GM21723 (cell line): ENCODE results near the gene CAMKMT.
"Not testable (repeated sequence)": the region's sequence is repeated elsewhere in the genome, so short reads cannot be mapped to it uniquely, and the experiment has no call there.

Source experiments
- ATAC-seq: cut with Tn5 transposase; IDR thresholded peaks from one replicate; pipeline ENCODE4 v1.9.1; 2021; ENCODE audit warnings: mild to moderate bottlenecking, moderate library complexity; ENCODE audit not compliant: unreplicated experiment

CAMKMT gene

DNA sequence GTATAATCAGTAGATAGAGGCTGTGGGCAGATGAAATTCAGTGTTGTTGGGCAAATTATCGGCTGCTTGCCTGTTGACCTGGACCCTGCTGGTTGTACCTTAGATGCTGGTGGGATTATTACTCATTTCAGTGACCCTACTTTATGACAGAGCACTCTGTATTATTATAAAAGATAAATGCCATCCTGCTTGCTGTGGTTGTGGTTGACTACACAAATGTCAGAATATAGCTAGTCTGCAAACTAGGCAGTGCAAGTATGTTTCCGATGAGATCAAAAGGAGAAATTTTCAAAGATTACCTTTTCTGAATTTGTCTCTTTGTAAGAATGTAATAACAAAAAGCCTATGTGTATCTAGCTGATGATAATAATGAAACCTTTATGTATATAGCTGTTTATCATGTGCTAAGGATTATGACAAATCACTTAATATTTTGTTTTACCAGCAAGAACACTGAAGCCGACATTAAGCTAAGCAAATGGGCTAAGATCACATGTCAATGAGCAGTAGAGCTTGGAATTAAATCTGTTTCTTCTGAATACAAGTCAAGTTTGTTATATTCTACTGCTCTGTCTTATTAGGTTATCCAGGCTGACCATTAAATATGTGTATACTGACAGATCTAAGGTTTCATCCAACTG lies 219.2 kb downstream of the CAMKMT start:
- ATAC-seq = no peak

DNA sequence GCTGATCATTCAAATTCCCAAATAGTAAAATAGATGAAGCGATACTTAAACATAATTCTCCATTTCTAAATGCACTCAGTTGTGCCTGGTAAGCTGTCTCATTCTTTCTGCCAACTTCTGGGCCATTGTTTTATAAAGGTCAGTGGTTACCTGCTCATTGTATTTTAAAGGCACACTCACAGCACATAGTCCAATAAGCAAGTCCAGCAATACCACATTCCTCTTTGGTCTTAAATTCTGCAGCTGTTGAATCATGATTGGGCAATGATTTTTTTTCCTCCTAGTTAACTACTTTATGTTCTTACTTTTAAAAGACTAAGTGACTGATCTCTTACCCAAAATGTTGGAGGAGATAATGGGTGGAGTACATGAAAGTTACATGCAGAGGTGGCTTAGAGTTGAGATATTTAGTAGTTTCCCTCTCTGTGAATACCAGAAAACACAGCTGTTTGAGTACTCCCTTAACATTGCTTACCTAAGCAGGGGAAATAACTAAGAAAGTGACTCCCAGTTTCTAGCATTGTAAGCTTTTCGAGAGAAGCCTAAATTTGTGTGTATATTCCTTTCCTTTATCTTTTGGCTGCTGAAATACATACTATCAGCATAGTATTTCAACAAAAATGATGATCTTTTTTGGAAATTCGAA lies 220.7 kb downstream of the CAMKMT start:
- no peak for ATAC-seq

DNA sequence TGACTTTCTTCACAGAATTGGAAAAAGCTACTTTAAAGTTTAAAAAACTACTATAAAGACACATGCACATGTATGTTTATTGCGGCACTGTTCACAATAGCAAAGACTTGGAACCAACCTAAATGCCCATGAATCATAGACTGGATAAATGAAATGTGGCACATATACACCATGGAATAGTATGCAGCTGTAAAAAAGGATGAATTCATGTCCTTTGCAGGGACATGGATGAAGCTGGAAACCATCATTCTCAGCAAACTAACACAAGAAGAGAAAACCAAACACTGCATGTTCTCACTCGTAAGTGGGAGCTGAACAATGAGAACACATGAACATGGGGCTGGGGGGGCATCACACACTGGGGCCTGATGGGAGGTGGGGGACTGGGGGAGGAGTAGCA lies 233.9 kb downstream of the CAMKMT start:
- not testable (repeated sequence) for ATAC-seq

DNA sequence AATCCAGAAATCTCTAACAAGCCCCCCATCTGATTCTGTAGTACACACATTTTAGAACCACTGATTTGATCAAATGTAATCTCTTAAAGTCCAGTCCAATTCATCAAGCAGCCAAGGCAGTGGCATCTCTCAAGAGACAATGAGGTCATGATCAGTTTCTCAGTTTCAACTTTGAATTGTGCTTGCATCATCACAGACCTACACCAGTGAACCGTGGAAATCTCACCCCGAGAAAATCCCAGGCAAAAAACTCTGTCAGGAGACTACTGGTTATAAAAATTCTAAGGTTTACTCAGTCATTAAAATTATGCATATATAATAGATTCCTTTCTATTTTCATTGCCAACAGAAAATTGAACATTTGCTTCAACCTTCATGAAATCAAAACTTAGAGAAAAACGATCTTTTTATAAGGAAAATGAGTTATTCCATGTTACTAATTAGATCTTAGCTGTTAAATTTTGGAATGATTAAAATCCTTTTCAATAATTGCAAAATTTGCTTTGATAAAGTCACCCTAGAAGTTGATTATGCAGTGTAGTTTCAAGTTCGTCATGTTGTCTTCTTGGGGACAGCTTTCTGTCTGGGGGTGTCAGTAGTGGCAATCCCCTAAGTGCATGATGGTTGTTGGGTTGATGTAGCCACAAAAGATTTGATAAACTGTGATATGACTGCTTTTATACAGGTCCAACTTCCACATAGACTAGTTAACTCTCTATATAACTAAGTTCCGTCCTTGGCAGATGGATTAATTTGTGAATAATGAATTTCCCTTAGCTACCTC lies 235.0 kb downstream of the CAMKMT start:
- ATAC-seq = no peak

DNA sequence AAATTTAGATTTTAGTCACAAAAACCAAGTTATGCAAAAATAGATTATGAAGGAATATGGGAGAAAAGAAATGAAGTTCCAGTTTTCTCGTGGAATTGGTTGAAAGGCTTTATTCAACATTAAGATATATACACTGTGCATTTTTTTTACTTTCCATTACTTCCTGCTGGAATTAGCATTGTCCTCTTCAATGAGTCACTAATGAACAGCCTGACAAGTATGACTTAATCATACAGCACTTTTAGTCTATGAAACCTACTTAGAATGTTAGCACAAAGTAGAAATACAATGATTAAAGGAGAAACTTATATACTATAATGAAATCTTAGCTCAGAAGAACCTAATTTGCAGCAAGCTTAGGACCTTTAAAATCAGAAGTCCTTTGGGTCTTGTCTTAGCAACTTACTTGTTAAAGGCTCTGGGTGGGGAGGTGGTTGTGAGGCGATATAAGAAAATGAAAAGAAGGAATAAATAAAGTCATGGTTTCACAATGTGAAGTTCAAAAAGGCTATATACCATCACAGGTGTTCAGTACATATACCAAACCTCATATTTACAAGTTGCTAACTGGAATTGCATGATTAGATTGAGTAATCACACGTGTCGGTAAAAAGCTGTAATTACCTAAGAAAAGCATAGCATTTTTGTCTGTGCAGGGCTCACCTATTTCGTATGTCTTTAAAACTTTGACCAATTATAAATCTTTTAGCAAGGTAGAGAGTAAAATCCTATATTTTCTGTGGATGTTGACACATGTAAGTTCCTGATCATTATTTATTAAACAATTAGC lies 236.8 kb downstream of the CAMKMT start:
- no peak for ATAC-seq

DNA sequence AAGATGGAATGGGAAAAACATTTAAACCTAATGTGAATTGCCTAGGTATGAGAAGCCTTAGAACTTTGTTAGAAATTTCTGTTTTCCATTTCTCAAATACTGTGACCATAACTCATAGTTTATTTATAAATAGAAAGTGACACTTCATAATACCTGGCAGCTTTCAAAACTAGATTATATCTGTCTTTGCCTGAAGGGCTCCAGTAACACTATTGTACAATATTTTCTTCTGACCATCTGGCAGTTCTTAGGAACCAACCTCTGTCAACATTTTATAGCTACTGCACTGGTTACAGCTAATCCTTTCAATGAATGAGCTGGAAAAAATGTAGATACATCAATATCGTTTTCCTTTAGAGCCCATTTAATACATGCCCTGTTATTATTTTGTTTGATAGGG lies 237.4 kb downstream of the CAMKMT start:
- ATAC-seq = no peak

DNA sequence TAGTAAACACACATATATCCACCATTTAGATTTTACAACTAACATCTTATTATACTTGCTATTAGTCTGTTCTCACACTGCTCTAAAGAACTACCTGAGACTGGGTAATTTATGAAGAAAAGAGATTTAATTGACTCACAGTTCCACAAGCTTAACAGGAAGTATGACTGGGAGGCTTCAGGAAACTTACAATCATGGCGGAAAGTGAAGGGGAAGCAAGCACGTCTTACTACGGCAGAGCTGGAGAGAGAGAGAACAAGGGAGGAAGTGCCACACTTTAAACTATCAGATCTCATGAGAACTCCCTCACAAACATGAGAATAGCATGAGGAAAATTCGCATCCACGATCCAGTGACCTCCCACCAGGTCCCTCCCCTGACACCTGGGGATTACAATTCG lies 240.7 kb downstream of the CAMKMT start:
- no peak for ATAC-seq

DNA sequence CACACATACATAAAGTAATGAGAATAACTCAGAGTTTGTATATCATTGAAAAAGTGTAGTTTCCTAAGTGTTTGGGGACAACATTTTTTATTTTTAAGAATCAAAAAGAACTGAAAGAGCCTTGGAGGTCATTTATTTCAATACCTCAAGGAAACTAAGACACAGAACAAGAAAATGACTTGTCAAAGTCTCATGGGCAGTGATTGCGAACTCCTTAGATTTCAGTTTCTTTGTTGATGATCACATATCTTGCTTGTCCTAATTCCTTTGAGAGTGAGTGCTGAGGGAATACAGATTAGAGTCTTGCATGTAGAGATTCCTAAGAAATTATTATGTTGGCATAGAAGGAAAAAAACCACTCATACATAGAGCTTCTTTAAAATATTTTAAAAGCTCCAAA lies 243.8 kb downstream of the CAMKMT start:
- no peak for ATAC-seq

DNA sequence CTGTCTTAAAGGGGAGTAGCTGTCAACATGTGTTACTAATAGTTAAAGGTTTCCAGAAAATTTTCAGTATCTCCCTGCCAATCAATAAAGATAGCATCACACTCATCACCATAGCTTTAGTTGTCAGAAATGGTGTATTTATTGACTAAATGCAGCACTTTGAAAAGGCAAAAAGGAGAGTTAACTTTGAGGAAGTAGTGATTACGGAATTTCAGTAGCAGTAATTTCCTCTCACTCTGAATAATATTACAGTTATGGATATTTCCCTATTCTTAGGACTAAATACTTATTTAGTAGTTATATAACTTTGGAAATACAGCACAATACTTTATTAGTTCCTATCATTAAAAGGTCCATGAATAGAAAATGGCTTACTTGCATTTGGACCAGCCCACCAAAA lies 250.5 kb downstream of the CAMKMT start:
- ATAC-seq = no peak

DNA sequence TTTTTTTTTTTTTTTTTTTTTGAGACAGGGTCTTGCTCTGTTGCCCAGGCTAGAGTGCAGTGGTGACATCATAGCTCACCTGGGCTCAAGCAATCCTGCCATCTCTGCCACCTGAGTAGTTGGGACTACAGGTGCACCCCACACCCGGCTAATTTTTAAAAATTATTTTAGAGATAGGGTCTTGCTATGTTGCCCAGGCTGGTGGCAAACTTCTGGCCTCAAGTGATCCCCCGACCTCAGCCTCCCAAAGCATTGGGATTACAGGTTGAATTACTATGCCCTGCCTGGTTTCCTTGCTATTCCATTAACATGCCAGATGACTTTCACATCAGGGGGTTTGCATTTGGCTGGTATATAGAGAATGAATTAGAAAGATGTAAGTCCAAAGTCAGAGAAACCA lies 253.2 kb downstream of the CAMKMT start:
- no peak for ATAC-seq

DNA sequence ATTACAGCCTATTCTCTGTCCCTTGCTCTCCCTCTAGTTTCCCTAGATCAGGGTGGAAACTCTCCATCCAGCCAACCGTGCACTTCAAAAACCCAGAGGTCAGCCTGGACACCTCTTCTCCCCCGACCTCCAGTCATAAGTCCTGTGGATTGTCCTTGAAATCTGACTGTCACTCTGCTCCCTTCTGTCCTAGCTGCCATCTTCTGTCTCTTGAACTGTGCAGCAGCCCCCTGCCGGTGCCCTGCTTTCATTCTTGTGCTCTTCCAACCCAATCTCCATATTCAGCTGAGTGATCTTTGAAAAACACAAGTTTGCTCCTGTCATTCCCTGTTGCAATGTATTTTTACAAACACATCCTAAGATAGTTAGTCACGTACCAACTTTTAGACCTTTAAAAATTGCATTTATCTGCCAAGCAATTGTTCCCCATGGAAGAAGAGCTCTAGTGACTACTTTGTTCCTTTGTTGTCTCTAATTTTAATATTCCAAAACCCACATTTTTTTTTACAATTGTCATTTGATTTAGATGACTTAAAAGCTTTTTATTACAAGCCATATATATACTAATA lies 254.3 kb downstream of the CAMKMT start:
- ATAC-seq = no peak

DNA sequence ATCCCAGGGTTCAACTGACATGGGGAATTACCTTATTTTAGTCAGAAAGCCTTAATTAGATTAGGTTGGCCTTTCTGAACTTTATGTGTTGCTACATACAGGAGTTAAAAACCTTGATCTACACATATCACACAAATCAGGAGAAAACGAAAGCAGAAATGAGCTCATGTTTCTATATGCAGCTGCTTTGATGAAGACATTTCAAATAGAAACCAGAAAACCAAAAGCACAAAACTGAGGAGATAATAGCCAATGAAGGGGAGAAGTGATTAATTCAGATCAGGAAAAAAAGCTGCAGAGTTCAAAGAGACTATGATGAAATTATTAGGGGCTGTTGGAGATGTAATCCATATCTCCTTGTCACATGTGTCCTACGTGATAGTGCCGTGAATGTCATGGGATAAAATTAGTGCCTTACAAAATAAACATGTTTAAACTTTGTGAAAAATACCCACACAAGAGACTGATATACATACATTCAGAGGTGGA lies 255.0 kb downstream of the CAMKMT start:
- ATAC-seq = peak; percentile 74

DNA sequence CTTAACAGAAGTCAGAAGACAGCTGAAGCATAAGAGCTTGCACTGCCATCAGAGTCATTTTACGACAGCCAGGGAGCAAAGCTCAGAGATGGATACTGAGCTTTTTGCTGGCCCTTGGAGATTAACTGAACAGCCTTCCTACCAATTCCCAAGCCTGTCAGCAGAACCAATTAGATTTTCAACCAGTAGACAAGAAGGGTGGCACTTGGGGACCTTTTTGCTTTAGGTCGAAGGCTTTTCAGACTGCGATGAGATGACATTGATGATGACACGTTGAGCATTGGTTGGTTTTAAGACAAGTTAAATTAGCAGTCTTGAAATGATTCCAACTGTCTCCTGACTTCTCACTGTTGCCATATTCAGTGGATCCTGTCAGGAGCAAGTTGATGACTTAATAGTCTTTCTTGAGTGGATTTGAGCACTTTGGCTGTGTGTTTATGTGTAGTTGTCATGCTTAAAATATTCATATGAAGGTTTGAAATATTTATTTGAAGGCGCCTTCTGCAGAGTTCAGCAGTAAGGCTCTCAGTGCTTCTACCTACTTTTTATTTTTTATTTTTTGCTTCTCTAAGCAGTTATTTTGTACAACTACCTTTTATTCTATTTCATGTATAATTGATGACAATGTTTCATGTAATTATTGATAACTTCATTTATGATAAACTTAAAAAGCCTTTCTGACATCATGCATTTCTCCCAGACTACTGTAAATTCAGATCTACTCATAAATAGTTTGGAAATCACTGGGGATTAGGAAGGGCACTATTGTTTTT lies 256.7 kb downstream of the CAMKMT start:
- ATAC-seq = no peak

DNA sequence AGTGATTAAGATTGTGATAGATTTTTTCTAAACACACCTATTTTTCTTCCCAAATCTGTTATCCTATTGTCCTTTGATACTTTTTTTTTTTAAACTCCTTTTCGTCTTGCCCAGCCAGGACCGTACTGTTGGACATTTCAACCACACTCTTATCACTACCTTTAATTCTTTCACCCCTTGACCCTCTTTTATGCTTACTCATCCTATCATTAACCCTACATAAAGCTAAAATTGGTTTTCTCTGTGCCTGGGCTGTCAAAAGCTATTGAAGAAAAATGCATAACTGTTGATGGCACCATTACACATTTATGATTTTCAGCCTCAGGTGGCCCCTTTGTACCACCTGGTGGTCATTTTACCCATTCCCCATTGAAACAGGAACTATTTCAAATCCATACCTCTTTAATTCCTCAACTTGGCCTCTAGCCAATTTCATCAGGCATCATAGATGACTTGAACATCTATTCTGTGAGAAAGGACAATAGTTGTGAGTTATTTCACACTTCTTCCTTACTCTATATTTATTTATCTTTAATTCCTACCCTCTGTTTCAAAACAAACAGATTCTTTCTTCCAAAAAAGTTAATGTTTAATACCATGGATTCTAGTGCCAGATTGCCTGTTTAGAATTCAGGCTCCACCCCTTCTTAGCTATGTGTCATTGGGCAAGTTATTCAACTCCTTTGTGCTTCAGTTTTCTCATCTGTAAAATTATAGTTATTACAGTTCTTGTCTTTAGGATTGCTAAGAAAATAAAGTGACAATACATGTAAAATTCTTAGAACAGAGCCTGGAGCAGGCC lies 258.6 kb downstream of the CAMKMT start:
- no peak for ATAC-seq

DNA sequence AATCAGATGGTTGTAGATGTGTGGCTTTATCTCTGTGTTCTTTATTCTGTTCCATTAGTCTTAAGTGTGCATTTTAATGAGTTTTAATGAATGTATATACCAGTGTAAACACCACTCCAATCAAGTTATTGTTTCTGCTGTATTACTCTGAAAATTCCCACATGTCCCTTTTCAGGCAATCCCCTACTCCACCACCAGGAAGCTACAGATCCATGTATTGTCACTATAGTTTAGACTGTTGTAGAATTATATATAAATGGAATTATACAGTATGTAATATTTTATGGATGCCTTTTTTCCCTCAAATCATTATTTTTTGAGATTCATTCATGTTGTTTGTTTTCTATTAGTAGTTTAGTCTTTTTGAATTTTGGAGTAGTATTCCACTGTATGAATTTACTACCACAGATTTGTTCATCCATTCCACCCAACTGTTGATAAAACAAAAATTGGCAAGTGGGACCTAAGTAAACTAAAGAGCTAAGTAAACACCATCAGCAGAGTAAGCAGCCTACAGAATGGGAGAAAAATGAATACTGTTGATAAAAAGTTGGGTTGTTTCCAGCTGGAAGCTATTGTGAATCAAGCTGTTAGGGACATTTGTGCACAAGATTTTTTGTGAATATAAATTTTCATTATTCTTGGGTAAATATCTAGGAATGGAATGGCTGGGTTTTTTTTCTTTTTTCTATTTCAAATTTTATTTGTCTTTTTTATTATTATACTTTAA lies 262.0 kb downstream of the CAMKMT start:
- ATAC-seq = no peak

DNA sequence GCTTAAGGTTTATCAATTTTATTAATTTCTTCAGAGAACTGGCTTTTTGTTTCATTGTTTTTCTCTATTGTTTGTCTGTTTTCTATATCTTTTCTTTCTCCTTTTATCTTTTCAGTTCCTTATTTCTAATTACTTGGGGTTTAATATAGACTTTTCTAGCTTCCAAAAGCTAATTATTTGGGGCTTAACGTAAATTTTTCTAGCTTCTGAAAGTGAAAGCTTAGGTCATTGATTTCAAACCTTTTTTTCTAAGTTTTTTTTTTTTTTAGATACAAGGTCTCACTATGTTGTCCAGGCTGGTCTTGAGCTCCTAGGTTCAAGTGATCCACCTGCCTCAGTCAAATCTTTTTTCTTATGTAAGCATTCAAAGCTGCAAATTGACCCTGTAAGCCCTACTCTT lies 266.6 kb downstream of the CAMKMT start:
- no peak for ATAC-seq

DNA sequence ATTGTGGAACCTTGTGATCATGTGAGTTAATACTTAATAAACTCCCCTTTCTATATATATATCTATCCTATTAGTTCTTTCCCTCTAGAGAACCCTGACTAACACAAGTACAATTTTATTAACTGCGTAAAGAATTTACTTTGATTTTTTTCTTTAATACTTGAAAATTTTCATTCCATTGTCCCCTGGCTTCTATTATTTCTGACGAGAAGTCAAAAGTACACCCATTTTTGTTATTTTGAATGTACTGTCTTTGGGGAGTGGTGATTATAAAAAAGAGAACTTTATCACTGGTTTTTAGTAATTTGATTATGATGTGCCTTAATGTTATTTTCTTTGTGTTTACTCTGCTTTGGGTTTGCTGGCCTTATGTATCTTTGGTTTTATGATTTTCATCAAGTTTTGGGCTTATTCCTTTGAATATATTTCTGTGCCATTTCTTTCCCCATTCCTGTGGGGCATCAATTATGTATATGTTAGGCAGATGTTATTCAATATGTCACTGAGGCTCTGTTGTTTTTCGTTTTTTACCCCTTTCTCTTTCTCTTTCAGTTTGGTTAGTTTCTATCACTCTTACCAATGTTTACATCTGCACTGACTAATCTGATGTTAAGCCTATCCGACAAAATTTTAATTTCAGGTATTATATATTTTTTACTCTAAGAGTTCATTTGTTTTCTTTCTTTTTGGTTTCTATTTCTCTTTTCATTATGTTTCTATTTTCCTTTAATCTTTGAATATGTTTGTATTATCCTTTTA lies 271.4 kb downstream of the CAMKMT start:
- no peak for ATAC-seq

DNA sequence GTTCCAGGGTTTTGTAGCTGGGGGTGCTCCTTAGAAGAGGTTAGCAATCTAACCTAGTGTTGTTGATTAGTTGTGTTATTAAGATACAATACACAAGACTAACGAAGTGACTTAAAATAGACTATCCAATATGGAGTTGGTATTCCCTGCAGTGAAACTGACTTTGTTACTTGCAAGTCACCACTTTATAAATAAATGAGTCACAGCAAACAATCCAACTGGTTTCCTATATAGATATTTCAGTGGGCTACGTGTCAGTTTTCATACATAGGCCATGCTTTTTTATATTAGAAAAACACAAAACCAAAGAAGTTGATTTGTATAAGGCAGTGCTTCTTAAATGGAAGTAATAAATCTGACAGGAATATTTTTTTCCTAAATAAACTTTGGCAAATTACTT lies 274.0 kb downstream of the CAMKMT start:
- ATAC-seq = no peak
